Smooth muscle cell (in vitro differentiated cells): ENCODE results near the gene NDFIP1. TPM values are rescaled to one million over a fixed set of nuclear protein-coding genes. Genes with fewer than 3 reads are reported as not detected.

ENCODE experiments used
- DNase-seq: peaks from one replicate; lab custom pipeline; 2025; ENCODE audit not compliant: unreplicated experiment; lab: John Stamatoyannopoulos, UW
- H2AFZ ChIP-seq: fragments of 200-600 bp; sonication (generic); 2 replicates; pipeline ENCODE4 v1.6.0; 2016; ENCODE audit warnings: antibody characterized with exemption, low read depth, mild to moderate bottlenecking
- H3F3A ChIP-seq: fragments of 200-600 bp; sonication (generic); 2 replicates; pipeline ENCODE4 v1.6.0; 2017; ENCODE audit warnings: antibody characterized with exemption, low read depth
- H3K27ac ChIP-seq: fragments of 200-600 bp; sonication (generic); 2 replicates; pipeline ENCODE4 v1.5.1; 2016; ENCODE audit warnings: low read depth, mild to moderate bottlenecking
- H3K27me3 ChIP-seq: fragments of 200-600 bp; sonication (generic); 2 replicates; pipeline ENCODE4 v1.6.1; 2016; ENCODE audit warnings: low read depth, mild to moderate bottlenecking
- H3K36me3 ChIP-seq: fragments of 200-600 bp; sonication (generic); 2 replicates; pipeline ENCODE4 v1.5.1; 2016; ENCODE audit warnings: low read depth
- H3K4me1 ChIP-seq: fragments of 200-600 bp; sonication (generic); 2 replicates; pipeline ENCODE4 v1.5.1; 2016; ENCODE audit warnings: low read depth
- H3K4me2 ChIP-seq: fragments of 200-600 bp; sonication (generic); 2 replicates; pipeline ENCODE4 v1.6.0; 2016; ENCODE audit warnings: mild to moderate bottlenecking
- H3K4me3 ChIP-seq: fragments of 200-600 bp; sonication (generic); 2 replicates; pipeline ENCODE4 v1.5.1; 2016; ENCODE audit warnings: mild to moderate bottlenecking
- H3K79me2 ChIP-seq: fragments of 200-600 bp; sonication (generic); 2 replicates; pipeline ENCODE4 v1.6.0; 2016; ENCODE audit warnings: low read depth, mild to moderate bottlenecking
- H3K9ac ChIP-seq: fragments of 200-600 bp; sonication (generic); 2 replicates; pipeline ENCODE4 v1.6.0; 2016; ENCODE audit warnings: low read depth
- H3K9me3 ChIP-seq: fragments of 200-600 bp; sonication (generic); replicated peaks from 2 replicates; pipeline ENCODE4 v1.5.1; 2016; ENCODE audit warnings: low read depth
- H4K20me1 ChIP-seq: fragments of 200-600 bp; sonication (generic); 2 replicates; pipeline ENCODE4 v1.6.0; 2016; ENCODE audit warnings: low read depth
- CTCF ChIP-seq: fragments of 200-600 bp; sonication (generic); IDR thresholded peaks from 2 replicates; pipeline ENCODE4 v1.5.1; 2017; ENCODE audit warnings: borderline replicate concordance, mild to moderate bottlenecking, antibody characterized with exemption; ENCODE audit not compliant: insufficient read depth, poor library complexity, severe bottlenecking
- WGBS: methylation state at CpG from one replicate; pipeline ENCODE4 v1.1.7; 2016; ENCODE audit warnings: low lambda C conversion rate; 5-methylcytosine and 5-hydroxymethylcytosine counted together
- polyA plus RNA-seq: library from polyadenylated mRNA; unstranded; fragments of >200 nt; fragmentation: Nextera tagmentation; extraction: Ambion mirVana; gene quantifications from 2 replicates; pipeline ENCODE4 v1.2.1, GENCODE V29; 2016
- total RNA-seq: library from RNA; depleted of rRNA; stranded (reverse); fragments of >200 nt; gene quantifications from 2 replicates; pipeline ENCODE4 v1.2.3, GENCODE V29; 2014

The NDFIP1 gene
- total and polyA plus RNA-seq, 2 experiments from 2014 or later = 44.5 to 71.6 TPM

GRCh38 chr5:142132916-142133315 is 24.3 kb downstream of the NDFIP1 start:
- Histone ChIP-seq H3K27ac (no peak overlapping the region), H3K9me3 (no peaks in the 10 kb centered on the region), H3K4me1 (no peaks in the 10 kb centered on the region), H4K20me1 (peaks cover 82% of the 10 kb centered on the region), H3K36me3 (peaks cover 16% of the 10 kb centered on the region), H3K4me3 (no peak overlapping the region), H3K9ac (no peak overlapping the region), H3K79me2 (peaks cover 36% of the 10 kb centered on the region), H3K27me3 (no peaks in the 10 kb centered on the region), H3F3A (no peaks in the 10 kb centered on the region), H3K4me2 (no peak overlapping the region), H2AFZ (no peak overlapping the region)
- WGBS = 97% methylated on average over 3 of the region's 3 CpGs
- DNase-seq = no peak
- TF ChIP-seq CTCF = no peak

- Histone ChIP-seq H3K9ac (no peak overlapping the region), H3K27me3 (no peaks in the 10 kb centered on the region), H3K36me3 (peaks cover 16% of the 10 kb centered on the region), H3F3A (no peaks in the 10 kb centered on the region), H3K27ac (no peak overlapping the region), H3K4me1 (no peaks in the 10 kb centered on the region), H3K9me3 (no peaks in the 10 kb centered on the region), H3K4me2 (no peak overlapping the region), H2AFZ (no peak overlapping the region), H3K4me3 (no peak overlapping the region), H3K79me2 (peaks cover 30% of the 10 kb centered on the region), H4K20me1 (peaks cover 76% of the 10 kb centered on the region)
- 91% methylated on average over 3 of the region's 3 CpGs for WGBS
- TF ChIP-seq CTCF = no peak
- DNase-seq = no peak
These were observed 25.0 kb downstream of the NDFIP1 start for GRCh38 chr5:142133330-142134206.

GRCh38 chr5:142134331-142135010 is 25.9 kb downstream of the NDFIP1 start:
- Histone ChIP-seq H3K36me3 (peaks cover 16% of the 10 kb centered on the region), H3K9ac (no peak overlapping the region), H3F3A (no peaks in the 10 kb centered on the region), H3K79me2 (peaks cover 21% of the 10 kb centered on the region), H3K27me3 (no peaks in the 10 kb centered on the region), H3K27ac (no peak overlapping the region), H3K4me1 (no peaks in the 10 kb centered on the region), H2AFZ (no peak overlapping the region), H3K4me3 (no peak overlapping the region), H3K4me2 (no peak overlapping the region), H4K20me1 (peaks cover 67% of the 10 kb centered on the region), H3K9me3 (no peaks in the 10 kb centered on the region)
- no peak for TF ChIP-seq CTCF
- DNase-seq = no peak
- 82% methylated on average over 7 of the region's 7 CpGs for WGBS

GRCh38 chr5:142141463-142141862 is 32.9 kb downstream of the NDFIP1 start:
- TF ChIP-seq CTCF = no peak
- H3K9me3 ChIP-seq = no peaks in the 10 kb centered on the region
- H3K27me3 ChIP-seq = no peaks in the 10 kb centered on the region
- H2AFZ ChIP-seq = no peak overlapping the region
- no peak overlapping the region for H3K4me2 ChIP-seq
- no peaks in the 10 kb centered on the region for H3K79me2 ChIP-seq
- no peak overlapping the region for H3K4me3 ChIP-seq
- H3K4me1 ChIP-seq = no peaks in the 10 kb centered on the region
- peaks cover 6% of the 10 kb centered on the region for H3K36me3 ChIP-seq
- no peak overlapping the region for H3K27ac ChIP-seq
- no peaks in the 10 kb centered on the region for H3F3A ChIP-seq
- H3K9ac ChIP-seq = no peak overlapping the region
- no peak for DNase-seq
- H4K20me1 ChIP-seq = peaks cover 11% of the 10 kb centered on the region
